ENCODE results near the gene PARD6B. TPM values are rescaled to one million over a fixed set of nuclear protein-coding genes. Genes with fewer than 3 reads are reported as not detected.

PARD6B gene
- total RNA-seq, 2 donors from 2014 or later, result 29.0 to 36.7 TPM

DNA sequence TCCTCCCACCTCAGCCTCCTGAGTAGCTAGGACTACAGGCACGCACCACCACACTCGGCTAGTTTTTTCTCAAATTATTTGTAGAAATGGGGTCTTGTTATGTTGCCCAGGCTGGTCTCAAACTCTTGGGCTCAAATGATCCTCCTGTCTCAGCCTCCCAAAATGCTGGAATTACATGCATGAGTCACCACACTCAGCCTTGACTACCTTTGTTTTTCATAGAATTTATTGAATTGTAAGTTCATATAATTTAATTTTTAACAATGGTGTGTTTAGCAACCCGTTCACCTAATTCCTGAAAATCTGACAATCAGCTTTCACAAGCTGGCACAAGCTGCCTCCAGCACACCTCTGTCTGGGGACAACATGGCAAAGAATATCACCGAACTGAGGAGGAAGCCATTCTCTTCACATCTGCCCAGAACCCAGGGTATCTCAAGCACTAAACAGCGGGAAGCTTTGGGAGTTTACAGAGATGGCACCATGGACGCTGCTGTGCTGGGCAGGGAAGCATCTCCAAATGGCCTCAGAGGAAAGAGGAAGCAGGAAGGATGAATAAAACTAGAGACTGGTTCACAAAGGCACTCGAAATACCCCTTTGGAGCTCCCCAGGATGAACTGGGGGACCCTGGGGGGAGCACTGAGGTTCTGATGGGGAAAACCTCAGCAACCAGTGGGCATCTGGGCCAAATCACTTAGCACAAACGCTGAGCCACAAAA lies 43.0 kb upstream of the PARD6B start:
- H3K27me3 ChIP-seq (ENCODE audit: control insufficient read depth, insufficient read depth, low read length, poor library complexity, severe bottlenecking), result peaks cover 30% of the 10 kb centered on the region
- Mint-ChIP-seq H3K9me3 (no peaks in the 10 kb centered on the region), H3K4me1 (peaks cover 22% of the 10 kb centered on the region), H3K27ac (no peak overlapping the region), H3K27me3 (ENCODE audit: insufficient read depth) (peaks cover 22% of the 10 kb centered on the region), H3K4me3 (no peak overlapping the region), H3K36me3 (ENCODE audit: low read depth) (no peaks in the 10 kb centered on the region)
- no peak overlapping the region for H3K9ac ChIP-seq (ENCODE audit: extremely low read depth, low read length, poor library complexity, severe bottlenecking)
- no peak for DNase-seq
- no peak overlapping the region for H3K27ac ChIP-seq (ENCODE audit: low read depth, low read length)
- H3K4me3 ChIP-seq (ENCODE audit: low read length), result no peak overlapping the region
- TF ChIP-seq, protein P1, sequence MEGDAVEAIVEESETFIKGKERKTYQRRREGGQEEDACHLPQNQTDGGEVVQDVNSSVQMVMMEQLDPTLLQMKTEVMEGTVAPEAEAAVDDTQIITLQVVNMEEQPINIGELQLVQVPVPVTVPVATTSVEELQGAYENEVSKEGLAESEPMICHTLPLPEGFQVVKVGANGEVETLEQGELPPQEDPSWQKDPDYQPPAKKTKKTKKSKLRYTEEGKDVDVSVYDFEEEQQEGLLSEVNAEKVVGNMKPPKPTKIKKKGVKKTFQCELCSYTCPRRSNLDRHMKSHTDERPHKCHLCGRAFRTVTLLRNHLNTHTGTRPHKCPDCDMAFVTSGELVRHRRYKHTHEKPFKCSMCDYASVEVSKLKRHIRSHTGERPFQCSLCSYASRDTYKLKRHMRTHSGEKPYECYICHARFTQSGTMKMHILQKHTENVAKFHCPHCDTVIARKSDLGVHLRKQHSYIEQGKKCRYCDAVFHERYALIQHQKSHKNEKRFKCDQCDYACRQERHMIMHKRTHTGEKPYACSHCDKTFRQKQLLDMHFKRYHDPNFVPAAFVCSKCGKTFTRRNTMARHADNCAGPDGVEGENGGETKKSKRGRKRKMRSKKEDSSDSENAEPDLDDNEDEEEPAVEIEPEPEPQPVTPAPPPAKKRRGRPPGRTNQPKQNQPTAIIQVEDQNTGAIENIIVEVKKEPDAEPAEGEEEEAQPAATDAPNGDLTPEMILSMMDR (conservative IDR thresholded peaks at IDR 0.05), result no peak
- 92 to 95% methylated on average over 5 to 8 of the region's 8 CpGs for WGBS, 2 experiments (ENCODE audit: insufficient coverage in 1 of 2, insufficient read length in 1 of 2)
- H3K4me1 ChIP-seq (ENCODE audit: control insufficient read depth, insufficient read depth, low read length), result no peaks in the 10 kb centered on the region
- H3K9me3 ChIP-seq (ENCODE audit: control insufficient read depth, low read length), result no peaks in the 10 kb centered on the region
- H3K36me3 ChIP-seq (ENCODE audit: control insufficient read depth, insufficient read depth, low read length), result no peaks in the 10 kb centered on the region

DNA sequence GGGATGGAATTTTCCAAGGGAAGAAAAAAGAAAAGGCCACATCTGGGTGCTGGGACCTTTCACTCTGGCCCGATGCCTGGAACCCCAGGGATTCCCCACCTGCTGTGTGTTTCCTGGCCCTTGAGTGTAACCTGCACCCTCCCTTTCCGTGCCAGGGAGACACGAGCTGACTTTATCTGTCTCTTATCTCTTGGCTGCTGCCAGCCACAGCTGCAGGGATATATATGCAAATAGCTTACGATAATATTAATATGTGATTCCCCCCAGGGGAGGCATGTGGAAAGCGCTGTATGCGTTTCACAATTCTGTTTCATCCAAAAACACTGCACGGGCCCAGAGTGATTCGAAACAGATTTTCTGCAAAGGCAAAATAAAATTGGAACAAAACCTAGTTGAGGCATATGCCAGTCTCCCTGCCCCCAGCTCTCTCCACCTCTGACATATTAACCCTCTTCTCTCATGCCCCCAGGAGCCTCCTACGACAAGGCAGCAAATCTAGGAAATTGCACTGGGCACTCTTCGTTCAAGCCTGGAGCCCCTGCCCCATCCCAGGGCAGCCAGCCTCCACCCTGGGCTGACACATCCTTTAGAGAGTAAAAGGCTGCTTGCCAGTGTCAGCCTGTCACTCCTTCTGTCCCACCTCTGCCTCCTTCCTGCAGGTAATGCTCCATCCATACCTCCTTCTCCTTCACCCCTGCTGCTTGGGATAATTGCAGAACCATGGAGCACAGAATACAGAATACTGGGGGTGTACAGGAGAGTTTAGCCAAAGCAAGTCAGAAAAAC lies 41.3 kb upstream of the PARD6B start:
- Histone ChIP-seq H3K9me3 (ENCODE audit: control insufficient read depth, low read length) (no peaks in the 10 kb centered on the region), H3K27me3 (ENCODE audit: control insufficient read depth, insufficient read depth, low read length, poor library complexity, severe bottlenecking) (peaks cover 30% of the 10 kb centered on the region), H3K36me3 (ENCODE audit: control insufficient read depth, insufficient read depth, low read length) (no peaks in the 10 kb centered on the region), H3K9ac (ENCODE audit: extremely low read depth, low read length, poor library complexity, severe bottlenecking) (no peak overlapping the region), H3K4me1 (ENCODE audit: control insufficient read depth, insufficient read depth, low read length) (no peaks in the 10 kb centered on the region), H3K4me3 (ENCODE audit: low read length) (no peak overlapping the region), H3K27ac (ENCODE audit: low read depth, low read length) (no peak overlapping the region)
- H3K4me1 Mint-ChIP-seq, result peaks cover 22% of the 10 kb centered on the region
- WGBS, 2 experiments (ENCODE audit: insufficient coverage in 1 of 2, insufficient read length in 1 of 2), result 73 to 77% methylated on average over 9 to 10 of the region's 10 CpGs
- H3K4me3 Mint-ChIP-seq, result peak overlapping the region; percentile 62
- no peak for DNase-seq
- peaks cover 22% of the 10 kb centered on the region for H3K27me3 Mint-ChIP-seq (ENCODE audit: insufficient read depth)
- no peaks in the 10 kb centered on the region for H3K9me3 Mint-ChIP-seq
- H3K36me3 Mint-ChIP-seq (ENCODE audit: low read depth), result no peaks in the 10 kb centered on the region
- no peak overlapping the region for H3K27ac Mint-ChIP-seq
- TF ChIP-seq, protein P1 (conservative IDR thresholded peaks at IDR 0.05), result no peak

DNA sequence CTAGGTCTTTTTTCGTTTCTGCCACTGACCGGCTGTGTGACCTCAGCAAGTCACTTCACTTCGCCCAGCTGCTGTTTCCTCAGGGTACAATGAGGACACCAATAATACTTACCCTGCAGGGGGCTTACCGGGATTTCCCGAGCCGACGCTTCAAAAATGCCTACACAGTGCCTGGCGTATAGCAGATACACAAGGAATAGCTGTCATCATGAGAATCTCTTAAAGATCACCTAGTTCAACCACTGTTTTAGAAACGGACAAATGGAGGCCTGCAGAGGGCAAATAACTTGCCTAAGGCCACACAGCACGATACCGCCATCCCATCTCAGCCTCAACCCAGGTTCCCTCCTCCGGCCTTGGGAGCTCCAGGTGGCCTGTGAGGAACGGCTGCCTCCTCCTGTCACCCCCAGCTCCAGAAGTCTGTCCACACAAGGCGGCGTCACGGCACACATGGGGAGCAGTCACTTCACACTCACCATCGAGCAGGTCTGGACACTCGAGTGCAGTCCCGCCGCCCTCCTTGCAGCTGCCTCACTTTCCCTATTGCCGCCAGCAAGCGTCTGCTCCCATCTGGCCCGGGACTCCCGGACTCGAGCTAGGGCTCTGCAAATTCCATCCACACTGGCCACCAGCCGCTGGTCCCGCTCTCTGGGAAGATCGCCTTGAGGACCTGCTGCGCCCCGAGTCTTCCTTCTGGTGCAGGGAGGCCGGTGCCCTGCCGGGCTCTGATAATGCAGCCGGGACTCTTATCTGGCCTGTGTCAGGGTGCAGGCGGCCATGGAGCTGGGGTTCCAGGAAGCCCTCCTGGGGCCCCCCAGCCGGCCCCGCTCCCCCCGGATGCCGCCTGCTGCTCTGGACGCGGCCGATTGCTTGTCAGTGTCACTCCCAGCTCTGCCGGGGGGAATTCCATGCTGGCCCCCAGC lies 40.5 kb upstream of the PARD6B start, which contains the start of gene RIPOR3:
Gene RIPOR3, minus strand, starts transcription at position 893 of the 923 bp plus-strand sequence. Its CDS starts 414 bp downstream, at position 479.
- no peak within 1 kb of the TSS for H3K9ac ChIP-seq (ENCODE audit: extremely low read depth, low read length, poor library complexity, severe bottlenecking)
- DNase-seq, result peak; percentile 77
- peak within 1 kb of the TSS; percentile 62 for H3K4me3 Mint-ChIP-seq

More for the DNA sequence above, 40.5 kb upstream of the PARD6B start, which contains the start of gene RIPOR3:
- Histone ChIP-seq H3K4me1 (ENCODE audit: control insufficient read depth, insufficient read depth, low read length) (no peaks in the 10 kb centered on the region), H3K27me3 (ENCODE audit: control insufficient read depth, insufficient read depth, low read length, poor library complexity, severe bottlenecking) (peaks cover 30% of the 10 kb centered on the region), H3K4me3 (ENCODE audit: low read length) (peak within 1 kb of the TSS; percentile 43), H3K9me3 (ENCODE audit: control insufficient read depth, low read length) (no peaks in the 10 kb centered on the region), H3K27ac (ENCODE audit: low read depth, low read length) (no peak within 1 kb of the TSS), H3K36me3 (ENCODE audit: control insufficient read depth, insufficient read depth, low read length) (no peaks in the 10 kb centered on the region)
- 14 to 21% methylated on average over 23 to 42 of the region's 42 CpGs for WGBS, 2 experiments (ENCODE audit: insufficient coverage in 1 of 2, insufficient read length in 1 of 2)
- H3K9me3 Mint-ChIP-seq, result no peaks in the 10 kb centered on the region
- H3K4me1 Mint-ChIP-seq, result peaks cover 23% of the 10 kb centered on the region
- peak within 1 kb of the TSS; percentile 13 for H3K27ac Mint-ChIP-seq
- peaks cover 22% of the 10 kb centered on the region for H3K27me3 Mint-ChIP-seq (ENCODE audit: insufficient read depth)
- TF ChIP-seq, protein P1 (conservative IDR thresholded peaks at IDR 0.05), result no peak
- no peaks in the 10 kb centered on the region for H3K36me3 Mint-ChIP-seq (ENCODE audit: low read depth)

Data from endodermal cell (in vitro differentiated cells).